Testis (tissue), 3 donors: ENCODE data around the gene BCL2L15. TPM values are rescaled to one million over a fixed set of nuclear protein-coding genes. Genes with fewer than 3 reads are reported as not detected.

Experiments
- DNase-seq: peaks from one replicate; pipeline ENCODE4 v3.0.0-alpha.2; 2019
- H3K27ac ChIP-seq, 2 donors: fragments of 200-600 bp; sonication (generic); one replicate each; pipeline ENCODE4 v1.5.1; 2019
- H3K27me3 ChIP-seq: fragments of 200-600 bp; sonication (generic); one replicate; pipeline ENCODE4 v1.5.1; 2019
- H3K36me3 ChIP-seq: fragments of 200-600 bp; sonication (generic); one replicate; pipeline ENCODE4 v1.5.1; 2017; ENCODE audit warnings: low read depth; ENCODE audit errors: missing control alignments
- H3K4me1 ChIP-seq: fragments of 200-600 bp; sonication (generic); one replicate; pipeline ENCODE4 v1.5.1; 2019
- H3K4me3 ChIP-seq, 2 donors: fragments of 200-600 bp; sonication (generic); one replicate each; pipeline ENCODE4 v1.5.1; 2017 to 2019
- H3K9me3 ChIP-seq: fragments of 200-600 bp; sonication (generic); one replicate; pipeline ENCODE4 v1.5.1; 2017
- CTCF ChIP-seq, 3 experiments: fragments of 450-650 bp in 2 of 3; fragments of 200-600 bp in 1 of 3; sonication (generic) in 1 of 3; IDR thresholded peaks; one replicate each; pipeline ENCODE4 v1.5.1; 2016 to 2019; ENCODE audit warnings: antibody characterized with exemption in 3 of 3, mild to moderate bottlenecking in 2 of 3, moderate library complexity in 1 of 3
- POLR2A ChIP-seq: fragments of 450-650 bp; IDR thresholded peaks from one replicate; pipeline ENCODE4 v1.6.1; 2017; ENCODE audit warnings: antibody characterized with exemption, mild to moderate bottlenecking, moderate library complexity
- WGBS, 2 donors: methylation state at CpG; one replicate each; pipeline ENCODE4 v1.1.5; 2018; 5-methylcytosine and 5-hydroxymethylcytosine counted together
- intact Hi-C: fragments of 100-400 bp; cut with DNase I; formaldehyde crosslinking; loops from one replicate; pipeline ENCODE4 v1.15.1; 2023; ENCODE audit warnings: low total_unique reads
- polyA plus RNA-seq: library from polyadenylated mRNA; stranded (reverse); fragments of 350-450 nt; fragmentation: Illumina TruSeq; extraction: RNeasy Lipid Tissue Mini Kit (QIAGEN cat#74804); gene quantifications from one replicate; pipeline ENCODE4 v1.2.3, GENCODE V29; 2014; ENCODE audit warnings: low read depth, low replicate concordance; ENCODE audit not compliant: insufficient read depth
- total RNA-seq, 2 donors: library from RNA; depleted of rRNA; stranded (reverse); fragments of >200 nt; gene quantifications; one replicate each; pipeline ENCODE4 v1.2.3, GENCODE V29; 2016

Gene BCL2L15
- total and polyA plus RNA-seq, 3 donors from 2014 or later: 0.68 to 2.3 (median 0.87) TPM

- peak; percentile 56 for DNase-seq
- intact Hi-C loops: loop anchor here (2.0 kb wide), 1 partner anchor 25 kb away; the partner anchor contains the start of genes AP4B1 and DCLRE1B
- Histone ChIP-seq H3K27ac (peak overlapping the region; percentile 87 to 95), H3K4me3 (peak overlapping the region; percentile 84 to 96), H3K36me3 (no peaks in the 10 kb centered on the region), H3K27me3 (no peaks in the 10 kb centered on the region), H3K4me1 (peaks cover 29% of the 10 kb centered on the region), H3K9me3 (no peaks in the 10 kb centered on the region)
- no peak for TF ChIP-seq CTCF (IDR thresholded peaks at IDR 0.05)
- TF ChIP-seq POLR2A: no peak
- WGBS, 2 donors: 0 to 1% methylated on average over 13 to 21 of the region's 64 CpGs
These were observed 42.5 kb upstream of the BCL2L15 start for GRCh38 chr1:113929750-113930498.

DNA sequence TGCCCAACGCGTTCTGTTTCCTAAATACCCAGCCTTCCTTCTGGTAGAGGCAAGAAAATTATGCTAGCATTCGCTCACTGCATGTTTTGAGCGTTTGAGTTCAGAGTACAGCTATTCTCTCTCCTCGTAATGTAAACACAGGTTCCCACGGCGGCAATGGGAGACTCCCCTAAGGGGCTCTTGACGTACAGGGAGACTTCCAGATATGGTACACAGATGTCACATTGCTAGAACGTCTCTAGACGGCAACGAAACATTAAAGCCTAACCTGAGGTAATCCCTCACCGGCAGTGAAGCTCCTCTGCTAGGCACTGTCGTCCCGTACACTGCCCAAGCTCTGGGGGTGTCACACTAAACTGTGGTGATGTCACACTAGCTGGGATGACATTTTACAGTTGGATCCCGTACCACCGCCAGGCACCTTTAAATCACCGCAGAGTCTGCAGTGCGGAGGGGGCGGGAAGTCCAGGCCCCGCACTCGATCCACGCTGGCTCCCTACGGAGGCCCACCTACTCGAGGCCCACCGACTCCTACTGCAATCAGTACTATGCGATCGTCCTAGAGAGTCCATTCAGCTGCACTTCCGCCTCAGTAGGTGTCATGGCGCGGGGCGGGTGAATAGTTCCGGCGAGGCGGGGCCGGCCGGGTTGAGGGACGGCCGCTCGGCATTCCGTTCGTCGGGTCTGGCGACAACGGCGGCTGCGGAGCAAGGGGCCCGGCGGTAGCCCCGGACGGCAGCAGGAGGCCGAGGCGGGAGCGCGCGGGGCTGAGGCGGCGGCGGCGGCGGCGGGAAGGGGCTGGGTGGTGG, 41.8 kb upstream of the BCL2L15 start, which contains the start of gene HIPK1:
Gene HIPK1, plus strand, starts transcription at position 384 of the 809 bp plus-strand sequence.
- 0% methylated on average over 44 to 57 of the region's 61 CpGs for WGBS, 2 donors

GRCh38 chr1:113928187-113928930, 41.0 kb upstream of the BCL2L15 start:
- WGBS, 2 donors: 9 to 12% methylated on average over 6 of the region's 6 CpGs
- intact Hi-C loops: loop anchor here (2.0 kb wide), 1 partner anchor 24 kb away; the partner anchor contains the start of genes AP4B1 and DCLRE1B

More for the DNA sequence above, 41.8 kb upstream of the BCL2L15 start, which contains the start of gene HIPK1:
- Histone ChIP-seq H3K27ac (peak within 1 kb of the TSS; percentile 87 to 95), H3K4me3 (peak within 1 kb of the TSS; percentile 84 to 96), H3K27me3 (no peaks in the 10 kb centered on the region), H3K9me3 (no peaks in the 10 kb centered on the region), H3K36me3 (no peaks in the 10 kb centered on the region), H3K4me1 (peaks cover 29% of the 10 kb centered on the region)
- DNase-seq: peak; percentile 97
- intact Hi-C loops: loop anchor here (2.0 kb wide), 1 partner anchor 24 kb away; the partner anchor contains the start of genes AP4B1 and DCLRE1B
- no peak for TF ChIP-seq POLR2A
- peak in 2 of 3 experiments; percentile 10 to 22 for TF ChIP-seq CTCF (IDR thresholded peaks at IDR 0.05)

More at GRCh38 chr1:113928187-113928930, 41.0 kb upstream of the BCL2L15 start:
- Histone ChIP-seq H3K4me1 (peaks cover 28% of the 10 kb centered on the region), H3K27me3 (no peaks in the 10 kb centered on the region), H3K9me3 (no peaks in the 10 kb centered on the region), H3K27ac (peak overlapping the region; percentile 87 to 95), H3K36me3 (no peaks in the 10 kb centered on the region), H3K4me3 (peak overlapping the region; percentile 84 to 96)
- DNase-seq: no peak
- TF ChIP-seq POLR2A (no peak), CTCF (IDR thresholded peaks at IDR 0.05) (no peak)
